H1 (cell line): ENCODE data around the gene MYMX. TPM values are rescaled to one million over a fixed set of nuclear protein-coding genes. Genes with fewer than 3 reads are reported as not detected.

ENCODE experiments used
- CTCF ChIA-PET: fragments of 300-600 bp; sonication (Branson Sonifier 250); formaldehyde crosslinking; loops from one replicate; lab custom pipeline; 2021; ENCODE audit not compliant: partially characterized antibody; lab: Charles Lee
- POLR2A ChIA-PET: fragments of 300-600 bp; sonication (Branson Sonifier 250); formaldehyde crosslinking; loops from one replicate; lab custom pipeline; 2021; ENCODE audit warnings: inconsistent platforms; ENCODE audit not compliant: partially characterized antibody; lab: Charles Lee
- DNase-seq, 2 experiments: peaks; one replicate each; pipeline versions ENCODE4 v3.0.0 to v3.0.0-alpha.2; 2010 to 2022; ENCODE audit warnings: low spot score in 2 of 2, low read depth in 1 of 2, mixed read lengths in 1 of 2
- FAIRE-seq: peaks from 2 replicates; lab custom pipeline; 2011; peaks lifted over from hg19 to GRCh38; lab: Jason Lieb, UNC
- H2AFZ ChIP-seq: 2 replicates; pipeline ENCODE4 v1.8.1; 2012; ENCODE audit warnings: low read length, inconsistent platforms
- H2AK5ac ChIP-seq: 2 replicates; pipeline ENCODE4 v1.6.1; 2013; ENCODE audit warnings: low read depth, low read length
- H2BK120ac ChIP-seq: replicated peaks from 2 replicates; pipeline ENCODE3; 2013; ENCODE audit warnings: low read depth, low read length, inconsistent platforms
- H2BK12ac ChIP-seq: 2 replicates; pipeline ENCODE4 v1.6.1; 2013; ENCODE audit warnings: low read depth, low read length
- H2BK15ac ChIP-seq: 2 replicates; pipeline ENCODE4 v1.6.1; 2013; ENCODE audit warnings: low read length
- H2BK20ac ChIP-seq: 2 replicates; pipeline ENCODE4 v1.6.1; 2013; ENCODE audit warnings: low read length
- H2BK5ac ChIP-seq: 2 replicates; pipeline ENCODE4 v1.6.1; 2013; ENCODE audit warnings: low read depth, low read length
- H3K14ac ChIP-seq: 2 replicates; pipeline ENCODE4 v1.6.1; 2013; ENCODE audit warnings: inconsistent platforms; ENCODE audit not compliant: insufficient read length
- H3K18ac ChIP-seq: 2 replicates; pipeline ENCODE4 v1.6.1; 2013; ENCODE audit warnings: low read length; ENCODE audit errors: extremely low read depth
- H3K23ac ChIP-seq: 2 replicates; pipeline ENCODE4 v1.6.1; 2013; ENCODE audit warnings: inconsistent platforms; ENCODE audit not compliant: insufficient read length
- H3K23me2 ChIP-seq: 2 replicates; pipeline ENCODE4 v1.6.1; 2013; ENCODE audit warnings: low read depth, low read length
- H3K27ac ChIP-seq: 2 replicates; pipeline ENCODE4 v1.6.1; 2011; ENCODE audit warnings: low read depth, low read length, inconsistent platforms
- H3K27me3 ChIP-seq, 4 experiments: replicated peaks in 1 of 4; 1 replicate in 1 of 4; 2 replicates in 3 of 4; pipeline versions ENCODE4 v1.6.1 to v1.8.1; 2011 to 2013; ENCODE audit warnings: low read length in 3 of 4, mild to moderate bottlenecking in 3 of 4, inconsistent platforms in 2 of 4, mixed read lengths in 2 of 4, moderate library complexity in 1 of 4; ENCODE audit not compliant: control insufficient read depth in 3 of 4, insufficient read depth in 3 of 4; ENCODE audit errors: extremely low read depth in 1 of 4
- H3K36me3 ChIP-seq, 4 experiments: 2 replicates each; pipeline versions ENCODE4 v1.6.1 to v1.8.1; 2011 to 2013; ENCODE audit warnings: mild to moderate bottlenecking in 4 of 4, low read length in 3 of 4, moderate library complexity in 2 of 4, control low read depth in 1 of 4, inconsistent platforms in 1 of 4; ENCODE audit not compliant: insufficient read depth in 4 of 4, control insufficient read depth in 2 of 4
- H3K4ac ChIP-seq: replicated peaks from 2 replicates; pipeline ENCODE3; 2013; ENCODE audit warnings: low read length, low read depth, mixed read lengths, inconsistent platforms; ENCODE audit not compliant: insufficient read length
- H3K4me1 ChIP-seq, 4 experiments: replicated peaks in 1 of 4; 1 replicate in 1 of 4; 2 replicates in 3 of 4; pipeline versions ENCODE4 v1.6.1 to v1.8.1; 2011 to 2013; ENCODE audit warnings: low read length in 3 of 4, inconsistent platforms in 2 of 4, mixed read lengths in 1 of 4; ENCODE audit not compliant: insufficient read depth in 4 of 4, control insufficient read depth in 3 of 4
- H3K4me2 ChIP-seq, 2 experiments: 2 replicates each; pipeline versions ENCODE4 v1.6.1 to v1.8.1; 2011 to 2013; ENCODE audit warnings: low read depth in 2 of 2, low read length in 2 of 2, control low read depth in 1 of 2, inconsistent platforms in 1 of 2, mild to moderate bottlenecking in 1 of 2; ENCODE audit not compliant: insufficient read depth in 1 of 2
- H3K4me3 ChIP-seq, 4 experiments: fragments of 200-600, 300-600 bp in 1 of 4; sonication (generic), shearing (Covaris generic), sonication (Bioruptor Twin) in 1 of 4; 2 replicates each; pipeline versions ENCODE4 v1.5.1 to v1.8.1; 2011 to 2016; ENCODE audit warnings: low read length in 4 of 4, low read depth in 3 of 4, control low read depth in 2 of 4, inconsistent platforms in 2 of 4, mild to moderate bottlenecking in 2 of 4, mixed read lengths in 1 of 4, moderate library complexity in 1 of 4; ENCODE audit not compliant: insufficient read depth in 2 of 4; ENCODE audit errors: extremely low read depth in 1 of 4
- H3K56ac ChIP-seq: replicated peaks from 2 replicates; pipeline ENCODE3; 2013; ENCODE audit warnings: low read depth, mild to moderate bottlenecking, mixed read lengths, low read length, inconsistent platforms; ENCODE audit not compliant: insufficient read length
- H3K79me1 ChIP-seq: 2 replicates; pipeline ENCODE4 v1.6.1; 2013; ENCODE audit warnings: low read depth, low read length, control low read depth
- H3K79me2 ChIP-seq, 2 experiments: 2 replicates each; pipeline versions ENCODE4 v1.6.1 to v1.8.1; 2012 to 2013; ENCODE audit warnings: low read length in 2 of 2, mild to moderate bottlenecking in 2 of 2, inconsistent platforms in 1 of 2; ENCODE audit not compliant: insufficient read depth in 2 of 2, control insufficient read depth in 1 of 2
- H3K9ac ChIP-seq, 4 experiments: replicated peaks in 1 of 4; 1 replicate in 1 of 4; 2 replicates in 3 of 4; pipeline versions ENCODE4 v1.6.1 to v1.8.1; 2011 to 2013; ENCODE audit warnings: low read depth in 3 of 4, low read length in 3 of 4, control low read depth in 2 of 4, mild to moderate bottlenecking in 2 of 4, moderate library complexity in 2 of 4, inconsistent platforms in 1 of 4; ENCODE audit errors: extremely low read depth in 1 of 4
- H3K9me3 ChIP-seq, 2 experiments: 2 replicates each; pipeline versions ENCODE4 v1.6.1 to v1.8.1; 2012 to 2013; ENCODE audit warnings: mild to moderate bottlenecking in 2 of 2, moderate library complexity in 2 of 2, control low read depth in 1 of 2, inconsistent platforms in 1 of 2, low read depth in 1 of 2, low read length in 1 of 2, mixed read lengths in 1 of 2; ENCODE audit not compliant: insufficient read depth in 2 of 2
- H4K20me1 ChIP-seq, 2 experiments: replicated peaks in 1 of 2; 2 replicates each; pipeline versions ENCODE3 to v1.8.1; 2011 to 2013; ENCODE audit warnings: inconsistent platforms in 2 of 2, low read length in 2 of 2, mild to moderate bottlenecking in 1 of 2; ENCODE audit not compliant: insufficient read depth in 2 of 2, control insufficient read depth in 1 of 2
- H4K5ac ChIP-seq: 2 replicates; pipeline ENCODE4 v1.6.1; 2013; ENCODE audit warnings: low read length, low read depth, mixed read lengths, inconsistent platforms; ENCODE audit not compliant: insufficient read length
- H4K8ac ChIP-seq: 2 replicates; pipeline ENCODE4 v1.8.0; 2013; ENCODE audit warnings: mild to moderate bottlenecking, moderate library complexity, low read length, inconsistent platforms; ENCODE audit not compliant: insufficient read depth; ENCODE audit errors: extremely low read depth
- H4K91ac ChIP-seq: replicated peaks from 2 replicates; pipeline ENCODE3; 2013; ENCODE audit warnings: low read length, mixed read lengths, inconsistent platforms; ENCODE audit not compliant: insufficient read length
- CTBP2 ChIP-seq: IDR thresholded peaks from 2 replicates; pipeline ENCODE4 v1.7.0; 2011; ENCODE audit warnings: borderline replicate concordance, mild to moderate bottlenecking, moderate library complexity, mixed read lengths, low read length; ENCODE audit not compliant: insufficient read depth, insufficient read length
- EZH2 ChIP-seq: fragments of 200-600 bp; sonication (generic); IDR thresholded peaks from 2 replicates; pipeline ENCODE4 v1.7.1; 2012; ENCODE audit warnings: low read depth, mild to moderate bottlenecking, moderate library complexity, low read length, inconsistent platforms; ENCODE audit not compliant: severe bottlenecking
- NRF1 ChIP-seq: IDR thresholded peaks from 2 replicates; pipeline ENCODE4 v1.6.1; 2011; ENCODE audit warnings: mild to moderate bottlenecking, low read depth, low read length, improper control_type of control experiment
- POLR2A ChIP-seq, 2 experiments: IDR thresholded peaks; 1 replicate in 1 of 2; 2 replicates in 1 of 2; pipeline ENCODE4 v1.6.1; 2011; ENCODE audit warnings: low read depth in 2 of 2, low read length in 2 of 2, mild to moderate bottlenecking in 2 of 2; ENCODE audit errors: control extremely low read depth in 1 of 2
- POU5F1 ChIP-seq: IDR thresholded peaks from 2 replicates; pipeline ENCODE4 v1.6.1; 2011; ENCODE audit warnings: low read depth, mild to moderate bottlenecking, low read length, moderate library complexity
- RAD21 ChIP-seq, 2 experiments: IDR thresholded peaks in 1 of 2; conservative IDR thresholded peaks in 1 of 2; 2 replicates each; pipeline ENCODE4 v1.6.1; 2011; ENCODE audit warnings: low read depth in 2 of 2, low read length in 2 of 2, improper control_type of control experiment in 1 of 2, inconsistent platforms in 1 of 2, mild to moderate bottlenecking in 1 of 2, moderate library complexity in 1 of 2
- SAP30 ChIP-seq: fragments of 300-600 bp; sonication (generic); IDR thresholded peaks from 2 replicates; pipeline ENCODE4 v1.7.1; 2012; ENCODE audit warnings: low read length, moderate library complexity, mild to moderate bottlenecking, inconsistent platforms; ENCODE audit not compliant: insufficient read depth, insufficient replicate concordance
- SIRT6 ChIP-seq: IDR thresholded peaks from one replicate; pipeline ENCODE4 v1.7.1; 2012; ENCODE audit warnings: low read length, inconsistent platforms
- SP2 ChIP-seq: IDR thresholded peaks from 2 replicates; pipeline ENCODE4 v1.6.1; 2012; ENCODE audit warnings: mild to moderate bottlenecking, low read length, inconsistent platforms
- WGBS, 2 experiments: shearing (Covaris generic) in 1 of 2; methylation state at CpG; one replicate each; pipeline versions ENCODE4 v1.1.6 to v1.1.7; 2013 to 2015; ENCODE audit warnings: low lambda C conversion rate in 2 of 2, mixed read lengths in 2 of 2, inconsistent platforms in 1 of 2, low coverage in 1 of 2, missing lambda C conversion rate in 1 of 2; ENCODE audit not compliant: insufficient replicate concordance in 2 of 2, insufficient coverage in 1 of 2, insufficient read length in 1 of 2; ENCODE audit errors: extremely low coverage in 1 of 2, missing lambda C conversion rate in 1 of 2; 5-methylcytosine and 5-hydroxymethylcytosine counted together
- polyA plus RNA-seq, 7 experiments: library from polyadenylated mRNA; depleted of rRNA in 3 of 7; stranded (reverse) in 5 of 7; unstranded in 2 of 7; fragments of >200 nt in 5 of 7; fragments of 200-250 nt in 2 of 7; gene quantifications; 1 replicate in 5 of 7; 2 replicates in 1 of 7; 4 replicates in 1 of 7; pipeline versions ENCODE4 v1.2.1 to v1.2.3, GENCODE V29; 2011 to 2013; ENCODE audit warnings: missing spikeins in 2 of 7, mixed read lengths in 2 of 7
- total RNA-seq: library from RNA; stranded (reverse); fragmentation: NEBNext Ultra II Directional; extraction: Animal tissue kit (Norgen Biotek cat#: 25700); gene quantifications from 2 replicates; pipeline ENCODE4 v1.2.1, GENCODE V29; 2021

MYMX gene
- total and polyA plus RNA-seq, 2 of the 8 experiments (the other 6 are each of a cell fraction or from before 2014, with no cell fraction given), result 4.7 to 6.9 TPM

DNA sequence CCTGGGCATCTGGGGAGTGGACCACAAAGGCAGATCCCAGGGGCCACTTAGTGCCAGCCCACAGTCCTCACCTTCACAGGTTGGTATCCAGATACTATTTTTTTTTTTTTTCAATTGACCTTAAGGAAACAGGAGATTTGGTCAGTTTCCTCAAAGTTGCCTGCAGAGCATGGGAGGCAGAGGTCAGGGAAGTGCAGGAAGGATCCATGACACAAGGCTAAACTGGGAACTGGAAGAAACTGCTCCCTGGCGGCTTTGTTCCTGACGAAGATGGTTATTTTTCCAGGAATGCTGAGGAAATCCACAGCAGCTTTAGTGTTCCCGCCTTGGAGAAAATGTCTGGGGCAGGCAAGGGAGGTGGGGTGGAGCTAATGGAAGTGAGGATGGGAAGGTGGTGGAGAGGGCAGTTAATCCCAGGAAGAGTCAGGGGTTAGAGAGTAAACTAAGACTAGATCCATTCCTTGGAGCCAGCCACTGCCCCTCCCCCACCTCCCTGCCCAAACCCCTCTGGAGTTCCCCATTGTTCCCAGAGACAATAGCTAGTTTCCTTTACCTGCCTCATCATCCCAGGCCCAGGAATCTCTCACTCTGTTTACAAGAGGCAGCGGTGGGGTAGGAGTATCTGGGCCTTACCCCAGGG, 14.3 kb upstream of the MYMX start:
- Histone ChIP-seq H3K36me3 (no peaks in the 10 kb centered on the region), H2AFZ (0 out of 2 replicates have a peak overlapping the region, but pooled peaks have one; percentile 3), H3K9ac (peak overlapping the region in 3 of 4 experiments; percentile 47 to 58 (median 51); a peak in 6 of 7 replicates), H4K5ac (peak overlapping the region; percentile 95), H2BK15ac (peak overlapping the region; percentile 53; the same call in 1 of the 2 replicates), H3K23me2 (no peaks in the 10 kb centered on the region; the same call in 1 of the 2 replicates), H3K4ac (peak overlapping the region; percentile 94), H4K91ac (peak overlapping the region; percentile 99), H3K4me3 (peak overlapping the region in 1 of 4 experiments; percentile 21; a peak in 3 of 8 replicates), H3K79me1 (no peaks in the 10 kb centered on the region), H2BK5ac (peak overlapping the region; percentile 99), H3K18ac (peak overlapping the region; percentile 99), H2BK120ac (peak overlapping the region; percentile 95), H3K27me3 (no peaks in the 10 kb centered on the region), H3K4me2 (peak overlapping the region; percentile 49 to 55), H2AK5ac (peak overlapping the region; percentile 82; the same call in 1 of the 2 replicates), H3K79me2 (no peaks in the 10 kb centered on the region), H3K9me3 (no peaks in the 10 kb centered on the region), H3K56ac (peak overlapping the region; percentile 17), H4K8ac (peak overlapping the region; percentile 97; the same call in 1 of the 2 replicates), H3K23ac (no peak overlapping the region), H3K4me1 (peaks cover 21 to 32% (median 30%) of the 10 kb centered on the region in 4 experiments), H2BK20ac (peak overlapping the region; percentile 98), H2BK12ac (peak overlapping the region; percentile 100), H3K27ac (peak overlapping the region; percentile 93), H3K14ac (no peak overlapping the region), H4K20me1 (no peaks in the 10 kb centered on the region)
- peak; percentile 97 for FAIRE-seq
- ChIA-PET CTCF (interaction anchor here (0.8 to 3.5 kb wide), 9 partner anchors 9 to 40 kb away, joined by 3 to 21 read pairs (median 7); partner anchors contain the start of gene SLC29A1), POLR2A (interaction anchor here (0.7 to 6.2 kb wide), 16 partner anchors 10 to 458 kb away, joined by 3 to 60 read pairs (median 6); partner anchors contain the start of genes HSP90AB1, MYMX and SLC29A1)
- 41% methylated on average over 4 of the region's 4 CpGs; no CpG with 5 or more reads in 1 of the 2 experiments for WGBS, 2 experiments
- peak in 1 of 2 experiments; percentile 78 for DNase-seq
- no peak for TF ChIP-seq EZH2
- peak; percentile 9 to 30; a peak in 3 of 4 replicates for TF ChIP-seq RAD21 (IDR thresholded peaks at IDR 0.05 in 1 of 2, conservative IDR thresholded peaks at IDR 0.05 in 1 of 2; ENCODE audit: low read depth in 2 of 2, low read length in 2 of 2)
- TF ChIP-seq POLR2A (IDR thresholded peaks at IDR 0.05; ENCODE audit: control extremely low read depth in 1 of 2, low read depth in 2 of 2, low read length in 2 of 2), result peak; percentile 54 to 83
- TF ChIP-seq SAP30, result no peak
- TF ChIP-seq NRF1, result no peak
- TF ChIP-seq CTBP2, result no peak
- no peak for TF ChIP-seq POU5F1
- TF ChIP-seq SP2, result no peak
- no peak for TF ChIP-seq SIRT6
